HG02973 (cell line): ENCODE measurements around the gene GRAMD4.

Experiments
- ATAC-seq: cut with Tn5 transposase; IDR thresholded peaks from one replicate; pipeline ENCODE4 v1.9.1; 2021; ENCODE audit warnings: moderate library complexity; ENCODE audit not compliant: unreplicated experiment

The GRAMD4 gene

GRCh38 chr22:46707827-46708570, 87.8 kb downstream of the GRAMD4 start:
- no peak for ATAC-seq

DNA sequence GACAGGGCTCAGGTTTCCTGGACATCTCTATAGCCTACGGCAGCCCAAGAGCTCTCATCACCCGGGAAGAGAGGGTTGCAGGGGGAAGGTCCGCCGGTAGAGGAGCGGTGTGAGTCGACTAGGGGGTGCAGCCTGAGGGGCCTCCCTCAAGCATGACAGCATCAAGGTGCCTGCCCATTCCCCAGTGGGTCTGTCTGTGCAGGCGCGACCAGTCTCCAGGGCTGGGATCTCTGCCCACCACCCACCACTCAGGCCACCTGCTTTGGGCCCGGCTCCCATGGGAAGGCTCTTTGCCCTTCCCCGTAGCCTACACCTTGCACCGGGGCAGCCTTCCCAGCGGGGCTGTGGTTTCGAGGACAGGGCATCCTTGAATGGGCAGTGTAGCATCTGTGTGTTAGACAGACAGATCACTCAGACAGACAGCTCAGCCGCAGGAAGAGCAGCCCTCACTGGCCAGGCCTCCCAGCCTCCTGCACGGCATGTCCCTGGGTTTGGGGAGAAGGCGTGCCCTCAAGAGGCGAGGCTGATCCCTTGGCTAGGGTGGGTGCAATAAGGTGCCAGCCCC, 88.7 kb downstream of the GRAMD4 start:
- ATAC-seq = no peak

DNA sequence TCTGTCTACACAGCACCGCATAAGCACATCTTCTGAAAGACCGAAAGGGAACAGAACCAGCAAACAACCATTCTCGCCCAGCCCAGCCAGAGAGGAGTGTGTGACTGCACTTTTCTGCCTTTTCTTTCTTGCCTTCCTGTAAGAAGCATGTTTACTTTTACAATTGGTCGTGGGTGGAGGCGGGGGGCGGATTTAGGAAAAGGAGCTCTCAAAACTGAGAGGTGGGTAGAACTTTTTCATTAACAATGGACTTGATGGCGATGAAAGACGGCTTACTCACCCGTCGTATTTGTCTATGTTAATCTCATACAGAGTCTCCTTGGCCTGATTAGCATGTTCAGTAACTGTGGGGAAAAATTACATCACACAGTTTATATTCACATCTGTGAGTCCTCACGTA, 90.6 kb downstream of the GRAMD4 start:
- no peak for ATAC-seq

GRCh38 chr22:46712288-46712687, 92.1 kb downstream of the GRAMD4 start:
- no peak for ATAC-seq

DNA sequence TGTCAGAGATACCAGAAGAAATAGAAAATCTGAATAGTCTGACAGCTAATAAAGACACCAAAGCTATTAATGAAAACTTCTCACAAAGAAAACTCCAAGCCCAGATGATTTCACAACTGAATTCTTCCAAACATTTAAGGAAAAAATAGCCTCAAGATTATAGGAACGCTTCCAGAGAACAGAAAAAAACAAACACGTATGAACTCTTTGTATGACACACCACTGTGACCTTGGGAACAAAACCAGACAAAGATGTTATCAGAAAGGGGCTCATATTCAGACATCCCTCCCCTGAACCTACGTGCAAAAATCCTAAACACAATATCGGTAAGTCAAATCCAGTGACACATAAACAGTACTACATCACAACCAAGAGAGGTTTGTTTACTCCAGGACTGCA, 94.4 kb downstream of the GRAMD4 start:
- no peak for ATAC-seq

DNA sequence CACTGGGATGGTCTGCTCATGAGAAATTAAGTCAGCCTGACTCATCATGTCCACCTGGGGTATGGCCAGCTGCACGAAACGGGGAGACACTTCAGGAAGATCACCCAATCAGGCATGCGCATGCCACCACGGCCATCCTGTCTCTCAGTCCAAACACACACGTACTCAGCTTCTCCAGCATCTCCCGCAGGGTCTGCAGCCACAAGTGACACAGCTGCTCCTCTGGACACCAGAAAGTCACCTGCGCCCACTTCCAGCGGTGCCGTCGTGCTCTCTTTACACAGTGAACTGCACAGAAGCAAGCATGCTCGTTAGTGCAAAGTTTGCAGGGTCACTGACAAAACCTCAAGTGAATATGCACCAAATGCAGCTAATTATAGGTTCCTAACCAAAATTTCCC, 99.7 kb downstream of the GRAMD4 start:
- no peak for ATAC-seq

DNA sequence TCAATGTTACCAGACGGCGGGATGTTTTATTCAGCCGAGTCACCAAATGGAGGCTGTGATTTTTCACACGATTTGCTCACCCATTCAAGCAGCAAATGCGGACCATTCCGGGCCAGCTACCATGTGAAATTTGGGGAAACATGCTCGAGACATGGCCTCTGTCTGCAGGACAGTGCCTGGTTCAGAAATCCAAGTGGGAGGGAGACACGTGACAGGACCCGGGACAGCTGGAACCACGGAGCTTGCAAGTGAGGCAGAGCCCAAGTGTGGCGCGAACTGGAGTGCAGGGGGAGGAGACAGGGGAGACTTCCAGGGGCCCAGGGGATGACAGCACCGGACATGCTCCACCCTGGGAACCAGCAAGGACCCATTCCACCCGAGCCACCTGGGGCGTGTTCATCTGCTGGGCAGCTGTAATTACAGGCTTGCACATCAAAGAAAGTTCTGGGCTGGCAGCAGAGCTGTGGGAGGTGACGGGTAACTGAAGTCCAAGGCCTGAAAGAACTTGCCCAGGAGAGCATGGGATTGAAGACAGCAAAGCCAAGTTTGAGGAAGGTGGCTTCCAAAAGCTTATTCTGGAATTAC, 101.4 kb downstream of the GRAMD4 start:
- ATAC-seq = no peak

DNA sequence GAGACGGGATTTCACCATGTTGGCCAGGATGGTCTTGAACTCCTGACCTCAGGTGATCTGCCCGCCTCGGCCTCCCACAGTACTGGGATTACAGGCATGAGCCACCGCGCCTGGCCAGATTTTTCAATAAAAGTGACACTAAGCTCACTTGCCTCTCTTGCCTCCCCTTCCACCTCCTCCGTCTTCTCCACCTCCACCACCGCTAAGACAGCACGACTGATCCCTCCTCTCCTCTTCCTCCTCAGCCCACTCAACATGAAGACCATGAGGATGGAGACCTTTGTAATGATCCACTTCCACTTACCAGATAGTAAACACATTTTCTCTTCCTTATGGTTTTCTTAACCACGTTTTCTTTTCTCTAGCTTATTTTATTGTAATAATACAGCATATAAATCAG, 103.7 kb downstream of the GRAMD4 start:
- no peak for ATAC-seq

- ATAC-seq = no peak
These were observed 104.9 kb downstream of the GRAMD4 start for GRCh38 chr22:46725096-46725495.

- ATAC-seq = no peak
These were observed 106.1 kb downstream of the GRAMD4 start for GRCh38 chr22:46726066-46726985.

GRCh38 chr22:46726986-46727317, 106.8 kb downstream of the GRAMD4 start:
- no peak for ATAC-seq

GRCh38 chr22:46727813-46728364, 107.7 kb downstream of the GRAMD4 start:
- no peak for ATAC-seq

DNA sequence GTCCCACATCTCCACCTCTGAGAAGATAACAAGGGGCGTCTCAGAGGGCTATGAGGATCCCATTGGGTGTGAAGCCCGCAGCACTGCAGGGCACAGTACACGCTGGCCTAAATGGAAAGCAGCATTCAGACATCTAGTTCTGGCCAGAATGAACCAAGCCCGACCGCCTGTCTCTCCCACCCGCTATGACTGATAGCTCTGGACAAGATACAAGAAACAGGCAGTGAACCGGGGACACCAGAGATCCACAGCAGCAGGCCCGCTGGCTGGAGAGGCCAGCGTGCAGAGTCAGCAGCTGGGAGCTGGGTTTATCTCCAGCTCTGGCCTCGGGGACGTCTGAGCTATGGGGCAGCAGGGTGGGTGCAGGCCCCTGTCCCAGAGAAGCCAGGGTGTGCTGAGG, 108.3 kb downstream of the GRAMD4 start:
- no peak for ATAC-seq
